Measurements from ENCODE around the gene RNF220.

The RNF220 gene

GRCh38 chr1:44682883-44683265 is 277.8 kb downstream of the RNF220 start:
- no peak for TF ChIP-seq CTCF (conservative IDR thresholded peaks at IDR 0.05)
- H3K27ac ChIP-seq = no peak overlapping the region

DNA sequence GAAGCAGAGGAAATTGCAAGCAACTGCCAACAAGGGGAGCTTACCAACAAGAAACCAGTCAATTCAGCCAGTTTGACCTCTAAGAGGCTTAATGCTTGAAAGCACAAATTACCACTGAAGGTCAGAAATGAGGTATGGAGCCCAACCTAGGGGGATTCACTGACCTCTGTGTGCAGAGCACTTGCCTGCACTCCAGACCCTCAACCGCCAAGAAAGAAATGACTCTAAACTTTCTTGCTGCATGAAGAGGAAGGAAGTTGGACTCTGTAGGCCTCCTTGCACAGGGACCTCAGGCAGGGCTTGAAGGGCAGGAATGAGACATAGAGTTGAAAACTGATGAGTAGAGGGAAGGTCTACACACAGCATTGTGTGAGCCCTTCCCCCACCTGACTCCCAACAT is 279.5 kb downstream of the RNF220 start:
- H3K27ac ChIP-seq = no peak overlapping the region
- no peak for TF ChIP-seq CTCF (conservative IDR thresholded peaks at IDR 0.05)

- no peak overlapping the region for H3K27ac ChIP-seq
- TF ChIP-seq CTCF (conservative IDR thresholded peaks at IDR 0.05) = no peak
These were observed 280.2 kb downstream of the RNF220 start for GRCh38 chr1:44685218-44685617.

DNA sequence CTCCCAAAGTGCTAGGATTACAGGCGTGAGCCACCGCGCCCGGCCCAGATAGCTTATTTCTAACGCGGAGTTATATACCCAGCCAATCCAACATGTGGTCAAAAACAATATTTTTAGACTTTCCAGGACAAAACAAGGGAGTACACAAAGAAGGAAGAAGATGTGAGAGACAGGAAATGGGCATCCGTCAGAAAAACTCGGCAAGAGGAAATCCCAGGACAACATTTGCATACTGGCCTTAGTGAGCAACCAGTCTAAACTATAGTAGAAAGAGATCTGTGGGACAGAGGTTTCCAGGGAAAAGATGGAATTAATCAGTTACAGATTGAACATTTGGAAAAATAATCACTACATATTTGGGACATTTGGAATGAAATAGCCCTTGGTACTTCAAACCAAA is 280.8 kb downstream of the RNF220 start:
- TF ChIP-seq CTCF (conservative IDR thresholded peaks at IDR 0.05) = no peak
- H3K27ac ChIP-seq = no peak overlapping the region

DNA sequence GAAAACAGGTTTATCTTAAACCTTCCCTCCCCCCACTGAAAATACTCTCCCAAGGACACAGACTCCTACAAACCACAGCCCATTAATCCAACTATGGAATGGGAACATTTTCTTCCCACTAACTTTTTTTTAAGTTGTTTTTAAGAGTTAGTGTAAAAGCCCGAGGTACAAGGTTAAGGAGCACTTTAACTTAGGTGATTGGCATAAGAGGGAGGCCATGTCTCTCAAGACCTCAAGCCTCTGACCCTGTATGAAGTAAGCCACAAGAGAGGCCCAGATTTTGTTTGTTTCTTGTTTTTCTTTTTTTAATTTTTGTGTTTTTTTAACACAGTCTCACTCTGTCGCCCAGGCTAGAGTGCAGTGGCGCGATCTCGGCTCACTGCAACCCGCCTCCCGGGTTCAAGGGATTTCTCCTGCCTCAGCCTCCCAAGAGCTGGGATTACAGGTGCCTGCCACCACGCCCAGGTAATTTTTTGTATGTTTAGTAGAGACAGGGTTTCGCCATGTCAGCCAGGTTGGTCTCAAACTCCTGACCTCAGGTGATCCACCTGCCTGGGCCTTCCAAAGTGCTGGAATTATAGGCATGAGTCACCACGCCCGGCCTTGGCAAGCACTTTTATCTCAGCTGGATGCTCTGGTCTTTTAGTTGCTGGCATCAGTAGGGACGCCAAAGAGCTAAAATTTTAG is 283.8 kb downstream of the RNF220 start:
- no peak overlapping the region for H3K27ac ChIP-seq
- no peak for TF ChIP-seq CTCF (conservative IDR thresholded peaks at IDR 0.05)

DNA sequence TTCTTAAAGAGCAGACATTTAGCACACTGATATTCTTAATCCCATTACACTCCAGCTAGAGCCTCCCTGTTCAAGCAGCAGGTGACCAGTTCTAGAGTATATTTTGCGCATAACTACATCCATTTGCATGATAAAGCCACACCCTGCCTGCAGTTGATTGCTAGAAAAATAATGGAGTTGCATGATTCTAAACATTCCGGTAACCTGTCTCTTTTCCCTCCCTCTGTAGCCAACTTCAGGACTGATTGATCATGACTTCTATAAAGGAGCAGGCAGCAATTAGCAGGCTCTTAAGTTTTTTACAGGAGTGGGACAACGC is 284.4 kb downstream of the RNF220 start:
- no peak overlapping the region for H3K27ac ChIP-seq
- TF ChIP-seq CTCF (conservative IDR thresholded peaks at IDR 0.05) = no peak

- no peak overlapping the region for H3K27ac ChIP-seq
- TF ChIP-seq CTCF (conservative IDR thresholded peaks at IDR 0.05) = no peak
These were observed 288.1 kb downstream of the RNF220 start for GRCh38 chr1:44693159-44693558.

Measured in VCaP (cell line).